ENCODE measurements around the gene SNAP29.

Gene SNAP29

DNA sequence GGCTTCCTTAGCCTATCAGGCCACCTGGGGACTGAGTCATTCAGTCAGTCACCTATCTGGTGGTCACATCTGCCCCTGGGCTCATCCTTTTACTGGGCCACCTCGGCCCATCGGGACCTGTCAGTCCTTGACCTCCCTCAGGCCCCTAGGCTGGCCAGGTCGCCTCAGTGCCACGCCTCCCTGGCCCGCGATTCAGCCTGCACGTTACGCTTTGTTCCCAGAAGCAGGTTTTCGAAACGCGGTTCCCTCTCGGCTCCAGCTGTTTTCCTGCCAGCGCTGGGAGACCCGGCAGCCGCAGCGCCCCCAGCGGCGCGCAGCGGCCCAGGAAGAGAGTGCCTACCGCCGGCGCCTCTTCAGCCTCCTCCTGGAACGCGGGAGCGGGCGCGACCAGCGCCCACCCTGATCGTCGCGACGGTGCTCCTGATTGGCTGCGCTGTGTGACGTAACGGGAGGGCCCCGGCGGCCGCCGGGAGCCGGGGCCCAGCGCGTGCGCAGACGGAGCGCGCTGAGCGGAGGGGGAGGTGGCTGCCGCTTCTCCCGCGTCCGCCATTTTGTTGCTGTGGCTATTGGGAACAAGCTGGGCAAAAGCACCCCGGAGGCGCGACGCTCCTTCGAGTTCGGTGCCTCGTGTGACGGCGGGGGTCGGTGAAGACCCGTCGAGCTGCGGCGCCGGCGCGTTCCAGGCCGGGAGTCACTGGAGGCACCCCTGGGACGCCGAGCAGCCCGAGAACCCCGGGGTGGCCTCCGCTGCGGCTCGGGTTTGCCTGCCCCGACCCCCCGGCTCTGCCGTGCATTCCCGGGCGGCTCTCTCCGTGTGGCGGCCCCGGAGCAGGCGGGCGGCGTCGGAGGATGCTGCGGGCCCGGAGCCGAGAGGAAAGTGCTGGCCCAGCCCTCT, 58.4 kb downstream of the SNAP29 start, which contains the start of gene CRKL (continued):
- TF ChIP-seq, protein P1, sequence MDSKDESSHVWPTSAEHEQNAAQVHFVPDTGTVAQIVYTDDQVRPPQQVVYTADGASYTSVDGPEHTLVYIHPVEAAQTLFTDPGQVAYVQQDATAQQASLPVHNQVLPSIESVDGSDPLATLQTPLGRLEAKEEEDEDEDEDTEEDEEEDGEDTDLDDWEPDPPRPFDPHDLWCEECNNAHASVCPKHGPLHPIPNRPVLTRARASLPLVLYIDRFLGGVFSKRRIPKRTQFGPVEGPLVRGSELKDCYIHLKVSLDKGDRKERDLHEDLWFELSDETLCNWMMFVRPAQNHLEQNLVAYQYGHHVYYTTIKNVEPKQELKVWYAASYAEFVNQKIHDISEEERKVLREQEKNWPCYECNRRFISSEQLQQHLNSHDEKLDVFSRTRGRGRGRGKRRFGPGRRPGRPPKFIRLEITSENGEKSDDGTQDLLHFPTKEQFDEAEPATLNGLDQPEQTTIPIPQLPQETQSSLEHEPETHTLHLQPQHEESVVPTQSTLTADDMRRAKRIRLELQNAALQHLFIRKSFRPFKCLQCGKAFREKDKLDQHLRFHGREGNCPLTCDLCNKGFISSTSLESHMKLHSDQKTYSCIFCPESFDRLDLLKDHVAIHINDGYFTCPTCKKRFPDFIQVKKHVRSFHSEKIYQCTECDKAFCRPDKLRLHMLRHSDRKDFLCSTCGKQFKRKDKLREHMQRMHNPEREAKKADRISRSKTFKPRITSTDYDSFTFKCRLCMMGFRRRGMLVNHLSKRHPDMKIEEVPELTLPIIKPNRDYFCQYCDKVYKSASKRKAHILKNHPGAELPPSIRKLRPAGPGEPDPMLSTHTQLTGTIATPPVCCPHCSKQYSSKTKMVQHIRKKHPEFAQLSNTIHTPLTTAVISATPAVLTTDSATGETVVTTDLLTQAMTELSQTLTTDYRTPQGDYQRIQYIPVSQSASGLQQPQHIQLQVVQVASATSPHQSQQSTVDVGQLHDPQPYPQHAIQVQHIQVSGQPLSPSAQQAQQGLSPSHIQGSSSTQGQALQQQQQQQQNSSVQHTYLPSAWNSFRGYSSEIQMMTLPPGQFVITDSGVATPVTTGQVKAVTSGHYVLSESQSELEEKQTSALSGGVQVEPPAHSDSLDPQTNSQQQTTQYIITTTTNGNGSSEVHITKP (tag by site-specific recombination; IDR thresholded peaks at IDR 0.05), result 0 out of 2 replicates have a peak, but pooled peaks have one; percentile 19
- TF ChIP-seq ZNF423 (tag by site-specific recombination; IDR thresholded peaks at IDR 0.05) (peak; percentile 90), SP3 (tag by site-specific recombination; IDR thresholded peaks at IDR 0.05) (peak; percentile 55), ZNF501 (tag by site-specific recombination; IDR thresholded peaks at IDR 0.05) (0 out of 2 replicates have a peak, but pooled peaks have one; percentile 8), ZNF571 (tag by site-specific recombination; IDR thresholded peaks at IDR 0.05) (no peak), BCL11A (tag by site-specific recombination; IDR thresholded peaks at IDR 0.05; ENCODE audit: low read depth) (peak; percentile 76; the same call in 1 of the 2 replicates), ZNF837 (tag by site-specific recombination; IDR thresholded peaks at IDR 0.05) (0 out of 2 replicates have a peak, but pooled peaks have one; percentile 5), ZFP37 (tag by site-specific recombination; IDR thresholded peaks at IDR 0.05) (no peak; the same call in 1 of the 2 replicates), ZNF670 (tag by site-specific recombination; IDR thresholded peaks at IDR 0.05; ENCODE audit: low read depth) (no peak), KLF9 (tag by site-specific recombination; IDR thresholded peaks at IDR 0.05; ENCODE audit: low read depth) (peak; percentile 91)
- TF ChIP-seq, protein P2, sequence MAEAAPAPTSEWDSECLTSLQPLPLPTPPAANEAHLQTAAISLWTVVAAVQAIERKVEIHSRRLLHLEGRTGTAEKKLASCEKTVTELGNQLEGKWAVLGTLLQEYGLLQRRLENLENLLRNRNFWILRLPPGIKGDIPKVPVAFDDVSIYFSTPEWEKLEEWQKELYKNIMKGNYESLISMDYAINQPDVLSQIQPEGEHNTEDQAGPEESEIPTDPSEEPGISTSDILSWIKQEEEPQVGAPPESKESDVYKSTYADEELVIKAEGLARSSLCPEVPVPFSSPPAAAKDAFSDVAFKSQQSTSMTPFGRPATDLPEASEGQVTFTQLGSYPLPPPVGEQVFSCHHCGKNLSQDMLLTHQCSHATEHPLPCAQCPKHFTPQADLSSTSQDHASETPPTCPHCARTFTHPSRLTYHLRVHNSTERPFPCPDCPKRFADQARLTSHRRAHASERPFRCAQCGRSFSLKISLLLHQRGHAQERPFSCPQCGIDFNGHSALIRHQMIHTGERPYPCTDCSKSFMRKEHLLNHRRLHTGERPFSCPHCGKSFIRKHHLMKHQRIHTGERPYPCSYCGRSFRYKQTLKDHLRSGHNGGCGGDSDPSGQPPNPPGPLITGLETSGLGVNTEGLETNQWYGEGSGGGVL (tag by site-specific recombination; IDR thresholded peaks at IDR 0.05), result no peak
- TF ChIP-seq, protein P3, sequence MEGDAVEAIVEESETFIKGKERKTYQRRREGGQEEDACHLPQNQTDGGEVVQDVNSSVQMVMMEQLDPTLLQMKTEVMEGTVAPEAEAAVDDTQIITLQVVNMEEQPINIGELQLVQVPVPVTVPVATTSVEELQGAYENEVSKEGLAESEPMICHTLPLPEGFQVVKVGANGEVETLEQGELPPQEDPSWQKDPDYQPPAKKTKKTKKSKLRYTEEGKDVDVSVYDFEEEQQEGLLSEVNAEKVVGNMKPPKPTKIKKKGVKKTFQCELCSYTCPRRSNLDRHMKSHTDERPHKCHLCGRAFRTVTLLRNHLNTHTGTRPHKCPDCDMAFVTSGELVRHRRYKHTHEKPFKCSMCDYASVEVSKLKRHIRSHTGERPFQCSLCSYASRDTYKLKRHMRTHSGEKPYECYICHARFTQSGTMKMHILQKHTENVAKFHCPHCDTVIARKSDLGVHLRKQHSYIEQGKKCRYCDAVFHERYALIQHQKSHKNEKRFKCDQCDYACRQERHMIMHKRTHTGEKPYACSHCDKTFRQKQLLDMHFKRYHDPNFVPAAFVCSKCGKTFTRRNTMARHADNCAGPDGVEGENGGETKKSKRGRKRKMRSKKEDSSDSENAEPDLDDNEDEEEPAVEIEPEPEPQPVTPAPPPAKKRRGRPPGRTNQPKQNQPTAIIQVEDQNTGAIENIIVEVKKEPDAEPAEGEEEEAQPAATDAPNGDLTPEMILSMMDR (tag by site-specific recombination; IDR thresholded peaks at IDR 0.05), result peak; percentile 98
- TF ChIP-seq, protein P4, sequence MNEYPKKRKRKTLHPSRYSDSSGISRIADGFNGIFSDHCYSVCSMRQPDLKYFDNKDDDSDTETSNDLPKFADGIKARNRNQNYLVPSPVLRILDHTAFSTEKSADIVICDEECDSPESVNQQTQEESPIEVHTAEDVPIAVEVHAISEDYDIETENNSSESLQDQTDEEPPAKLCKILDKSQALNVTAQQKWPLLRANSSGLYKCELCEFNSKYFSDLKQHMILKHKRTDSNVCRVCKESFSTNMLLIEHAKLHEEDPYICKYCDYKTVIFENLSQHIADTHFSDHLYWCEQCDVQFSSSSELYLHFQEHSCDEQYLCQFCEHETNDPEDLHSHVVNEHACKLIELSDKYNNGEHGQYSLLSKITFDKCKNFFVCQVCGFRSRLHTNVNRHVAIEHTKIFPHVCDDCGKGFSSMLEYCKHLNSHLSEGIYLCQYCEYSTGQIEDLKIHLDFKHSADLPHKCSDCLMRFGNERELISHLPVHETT (tag by site-specific recombination; IDR thresholded peaks at IDR 0.05), result peak; percentile 19; the same call in 1 of the 2 replicates
- TF ChIP-seq, protein P5, sequence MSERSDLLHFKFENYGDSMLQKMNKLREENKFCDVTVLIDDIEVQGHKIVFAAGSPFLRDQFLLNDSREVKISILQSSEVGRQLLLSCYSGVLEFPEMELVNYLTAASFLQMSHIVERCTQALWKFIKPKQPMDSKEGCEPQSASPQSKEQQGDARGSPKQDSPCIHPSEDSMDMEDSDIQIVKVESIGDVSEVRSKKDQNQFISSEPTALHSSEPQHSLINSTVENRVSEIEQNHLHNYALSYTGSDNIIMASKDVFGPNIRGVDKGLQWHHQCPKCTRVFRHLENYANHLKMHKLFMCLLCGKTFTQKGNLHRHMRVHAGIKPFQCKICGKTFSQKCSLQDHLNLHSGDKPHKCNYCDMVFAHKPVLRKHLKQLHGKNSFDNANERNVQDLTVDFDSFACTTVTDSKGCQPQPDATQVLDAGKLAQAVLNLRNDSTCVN (tag by site-specific recombination; optimal IDR thresholded peaks at IDR 0.05), result peak; percentile 85
- TF ChIP-seq, protein P6, sequence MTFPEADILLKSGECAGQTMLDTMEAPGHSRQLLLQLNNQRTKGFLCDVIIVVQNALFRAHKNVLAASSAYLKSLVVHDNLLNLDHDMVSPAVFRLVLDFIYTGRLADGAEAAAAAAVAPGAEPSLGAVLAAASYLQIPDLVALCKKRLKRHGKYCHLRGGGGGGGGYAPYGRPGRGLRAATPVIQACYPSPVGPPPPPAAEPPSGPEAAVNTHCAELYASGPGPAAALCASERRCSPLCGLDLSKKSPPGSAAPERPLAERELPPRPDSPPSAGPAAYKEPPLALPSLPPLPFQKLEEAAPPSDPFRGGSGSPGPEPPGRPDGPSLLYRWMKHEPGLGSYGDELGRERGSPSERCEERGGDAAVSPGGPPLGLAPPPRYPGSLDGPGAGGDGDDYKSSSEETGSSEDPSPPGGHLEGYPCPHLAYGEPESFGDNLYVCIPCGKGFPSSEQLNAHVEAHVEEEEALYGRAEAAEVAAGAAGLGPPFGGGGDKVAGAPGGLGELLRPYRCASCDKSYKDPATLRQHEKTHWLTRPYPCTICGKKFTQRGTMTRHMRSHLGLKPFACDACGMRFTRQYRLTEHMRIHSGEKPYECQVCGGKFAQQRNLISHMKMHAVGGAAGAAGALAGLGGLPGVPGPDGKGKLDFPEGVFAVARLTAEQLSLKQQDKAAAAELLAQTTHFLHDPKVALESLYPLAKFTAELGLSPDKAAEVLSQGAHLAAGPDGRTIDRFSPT (tag by site-specific recombination; IDR thresholded peaks at IDR 0.05), result peak; percentile 98
- TF ChIP-seq, protein P7, sequence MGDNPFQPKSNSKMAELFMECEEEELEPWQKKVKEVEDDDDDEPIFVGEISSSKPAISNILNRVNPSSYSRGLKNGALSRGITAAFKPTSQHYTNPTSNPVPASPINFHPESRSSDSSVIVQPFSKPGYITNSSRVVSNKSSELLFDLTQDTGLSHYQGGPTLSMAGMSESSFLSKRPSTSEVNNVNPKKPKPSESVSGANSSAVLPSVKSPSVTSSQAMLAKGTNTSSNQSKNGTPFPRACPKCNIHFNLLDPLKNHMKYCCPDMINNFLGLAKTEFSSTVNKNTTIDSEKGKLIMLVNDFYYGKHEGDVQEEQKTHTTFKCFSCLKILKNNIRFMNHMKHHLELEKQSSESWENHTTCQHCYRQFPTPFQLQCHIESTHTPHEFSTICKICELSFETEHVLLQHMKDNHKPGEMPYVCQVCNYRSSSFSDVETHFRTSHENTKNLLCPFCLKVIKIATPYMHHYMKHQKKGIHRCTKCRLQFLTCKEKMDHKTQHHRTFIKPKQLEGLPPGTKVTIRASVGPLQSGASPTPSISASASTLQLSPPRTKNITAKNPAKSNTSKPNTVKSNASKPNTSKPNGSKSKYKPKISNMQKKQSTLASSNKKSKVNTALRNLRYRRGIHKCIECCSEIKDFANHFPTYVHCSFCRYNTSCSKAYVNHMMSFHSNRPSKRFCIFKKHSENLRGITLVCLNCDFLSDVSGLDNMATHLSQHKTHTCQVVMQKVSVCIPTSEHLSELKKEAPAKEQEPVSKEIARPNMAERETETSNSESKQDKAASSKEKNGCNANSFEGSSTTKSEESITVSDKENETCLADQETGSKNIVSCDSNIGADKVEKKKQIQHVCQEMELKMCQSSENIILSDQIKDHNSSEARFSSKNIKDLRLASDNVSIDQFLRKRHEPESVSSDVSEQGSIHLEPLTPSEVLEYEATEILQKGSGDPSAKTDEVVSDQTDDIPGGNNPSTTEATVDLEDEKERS (tag by site-specific recombination; IDR thresholded peaks at IDR 0.05), result no peak
- TF ChIP-seq, protein P8, sequence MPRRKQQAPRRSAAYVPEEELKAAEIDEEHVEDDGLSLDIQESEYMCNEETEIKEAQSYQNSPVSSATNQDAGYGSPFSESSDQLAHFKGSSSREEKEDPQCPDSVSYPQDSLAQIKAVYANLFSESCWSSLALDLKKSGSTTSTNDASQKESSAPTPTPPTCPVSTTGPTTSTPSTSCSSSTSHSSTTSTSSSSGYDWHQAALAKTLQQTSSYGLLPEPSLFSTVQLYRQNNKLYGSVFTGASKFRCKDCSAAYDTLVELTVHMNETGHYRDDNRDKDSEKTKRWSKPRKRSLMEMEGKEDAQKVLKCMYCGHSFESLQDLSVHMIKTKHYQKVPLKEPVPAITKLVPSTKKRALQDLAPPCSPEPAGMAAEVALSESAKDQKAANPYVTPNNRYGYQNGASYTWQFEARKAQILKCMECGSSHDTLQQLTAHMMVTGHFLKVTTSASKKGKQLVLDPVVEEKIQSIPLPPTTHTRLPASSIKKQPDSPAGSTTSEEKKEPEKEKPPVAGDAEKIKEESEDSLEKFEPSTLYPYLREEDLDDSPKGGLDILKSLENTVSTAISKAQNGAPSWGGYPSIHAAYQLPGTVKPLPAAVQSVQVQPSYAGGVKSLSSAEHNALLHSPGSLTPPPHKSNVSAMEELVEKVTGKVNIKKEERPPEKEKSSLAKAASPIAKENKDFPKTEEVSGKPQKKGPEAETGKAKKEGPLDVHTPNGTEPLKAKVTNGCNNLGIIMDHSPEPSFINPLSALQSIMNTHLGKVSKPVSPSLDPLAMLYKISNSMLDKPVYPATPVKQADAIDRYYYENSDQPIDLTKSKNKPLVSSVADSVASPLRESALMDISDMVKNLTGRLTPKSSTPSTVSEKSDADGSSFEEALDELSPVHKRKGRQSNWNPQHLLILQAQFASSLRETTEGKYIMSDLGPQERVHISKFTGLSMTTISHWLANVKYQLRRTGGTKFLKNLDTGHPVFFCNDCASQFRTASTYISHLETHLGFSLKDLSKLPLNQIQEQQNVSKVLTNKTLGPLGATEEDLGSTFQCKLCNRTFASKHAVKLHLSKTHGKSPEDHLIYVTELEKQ (tag by site-specific recombination; IDR thresholded peaks at IDR 0.05; ENCODE audit: borderline replicate concordance), result no peak
